ENCODE measurements around the gene PWP2. TPM values are rescaled to one million over a fixed set of nuclear protein-coding genes. Genes with fewer than 3 reads are reported as not detected.
"Not testable (repeated sequence)": the region's sequence is repeated elsewhere in the genome, so short reads cannot be mapped to it uniquely, and the experiment has no call there.

PWP2 gene
- total RNA-seq, 1 experiment from 2014 or later, result 6.0 TPM

DNA sequence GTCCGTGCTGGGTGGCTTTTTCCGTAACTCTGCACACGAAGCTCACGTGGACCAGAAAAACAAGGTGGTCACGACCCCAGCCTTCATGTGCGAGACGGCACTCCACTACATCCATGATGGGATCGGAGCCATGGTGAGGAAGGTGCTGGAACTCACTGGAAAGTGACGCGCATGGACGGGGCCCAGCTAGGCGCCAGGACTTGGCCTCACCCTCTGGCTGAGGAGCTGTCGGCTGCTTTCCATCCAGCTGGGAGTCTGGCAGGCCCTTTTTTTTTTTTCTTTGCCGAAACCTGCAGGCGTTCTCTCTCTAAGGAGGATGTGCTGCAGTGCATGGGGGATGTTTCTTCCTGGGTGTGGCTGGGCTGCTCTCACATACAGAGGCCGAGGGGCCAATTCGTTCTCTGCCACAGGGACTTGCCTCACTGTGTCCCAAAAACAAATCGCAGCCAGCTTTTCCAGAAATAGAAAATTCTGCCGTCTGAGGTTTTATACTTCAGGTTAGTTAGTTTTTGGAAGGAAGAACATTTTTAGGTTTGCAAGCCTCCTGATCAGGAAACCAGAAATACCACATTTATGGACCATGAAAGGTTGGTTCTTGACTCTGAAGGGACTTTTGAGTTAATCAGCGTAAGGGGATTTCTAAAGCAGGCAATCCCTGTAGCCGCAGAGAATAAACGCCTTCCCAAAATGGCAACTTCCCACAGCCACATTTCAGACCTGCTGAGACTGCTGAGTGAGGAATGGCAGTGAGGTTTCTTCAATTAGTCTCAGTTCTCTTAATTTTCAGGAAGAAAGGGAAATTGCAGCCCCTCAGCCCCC, 37.8 kb downstream of the PWP2 start:
- H3K4ac ChIP-seq (ENCODE audit: low read depth, low read length); H3K4me3 Mint-ChIP-seq; H2BK20ac ChIP-seq (ENCODE audit: low read depth, low read length, poor library complexity, severe bottlenecking); H3K23ac ChIP-seq (ENCODE audit: insufficient read length, low read depth, low read length); H3K4me2 ChIP-seq (ENCODE audit: insufficient read depth, insufficient read length, low read length); H2BK120ac ChIP-seq (ENCODE audit: low read depth, low read length, poor library complexity, severe bottlenecking); H3K36me3 Mint-ChIP-seq (ENCODE audit: insufficient read depth in 1 of 3, low read depth in 3 of 3); H3K14ac ChIP-seq (ENCODE audit: insufficient read depth, low read length); H3T11ph ChIP-seq (ENCODE audit: low read length); H3K4me1 Mint-ChIP-seq; H3K9ac ChIP-seq (ENCODE audit: extremely low read depth, insufficient read length, low read length); H4K8ac ChIP-seq (replicated peaks; ENCODE audit: insufficient read length, low read depth, low read length); H4K20me1 ChIP-seq (ENCODE audit: control insufficient read depth, insufficient read depth, insufficient read length); DNase-seq; H2AFZ ChIP-seq (ENCODE audit: low read length); H3K9me3 Mint-ChIP-seq; H3K56ac ChIP-seq (ENCODE audit: insufficient read length, low read depth, low read length); H3K79me2 ChIP-seq (ENCODE audit: insufficient read depth, low read length); H2BK15ac ChIP-seq (ENCODE audit: low read depth, low read length); H3K9me3 ChIP-seq (ENCODE audit: control insufficient read depth, low read depth, low read length); H3K27ac ChIP-seq (ENCODE audit: insufficient read length, low read depth, low read length); H3K4me1 ChIP-seq (ENCODE audit: insufficient read depth, low read length); H3K23me2 ChIP-seq (ENCODE audit: insufficient read length, low read depth, low read length, poor library complexity, severe bottlenecking); H3K27ac Mint-ChIP-seq; H4K91ac ChIP-seq (ENCODE audit: insufficient read length, low read depth, low read length); H2BK5ac ChIP-seq (ENCODE audit: insufficient read length, low read length); H2BK12ac ChIP-seq (ENCODE audit: insufficient read length, low read depth, low read length); H3K18ac ChIP-seq (ENCODE audit: insufficient read length, low read depth, low read length); H3K27me3 ChIP-seq (ENCODE audit: insufficient read depth, low read length); H2AK5ac ChIP-seq (ENCODE audit: insufficient read length, low read length); H4K5ac ChIP-seq (ENCODE audit: insufficient read length, low read depth, low read length); H3K79me1 ChIP-seq (ENCODE audit: insufficient read depth, low read depth, low read length, poor library complexity, severe bottlenecking); H3K27me3 Mint-ChIP-seq (ENCODE audit: low read depth): not testable (repeated sequence)
- no CpG with 5 or more reads among the region's 22 CpGs for WGBS (ENCODE audit: extremely low coverage, insufficient read length, low lambda C conversion rate)

DNA sequence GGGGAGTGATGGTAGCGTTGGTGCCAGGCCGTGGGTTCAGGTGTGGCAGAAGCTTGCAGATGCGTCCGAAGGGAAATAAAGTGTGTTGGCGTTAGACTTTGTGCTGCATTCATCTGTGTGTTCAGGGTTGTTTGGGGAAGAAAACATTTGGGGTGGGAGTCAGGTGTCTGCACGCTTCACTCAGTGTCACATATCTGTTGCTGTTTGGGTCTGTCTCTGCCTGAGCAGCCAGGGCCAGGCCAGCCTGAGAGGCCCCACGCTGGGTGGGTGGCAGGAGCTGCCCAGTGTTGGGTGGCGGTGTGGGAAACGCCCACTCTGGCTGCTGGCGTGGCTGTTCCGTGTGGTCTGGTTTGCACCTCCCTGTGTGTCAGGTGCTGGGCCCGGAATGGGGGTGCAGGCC, 38.4 kb downstream of the PWP2 start:
- H3K4me1 Mint-ChIP-seq; H4K8ac ChIP-seq (replicated peaks; ENCODE audit: insufficient read length, low read depth, low read length); H3K56ac ChIP-seq (ENCODE audit: insufficient read length, low read depth, low read length); H4K5ac ChIP-seq (ENCODE audit: insufficient read length, low read depth, low read length); H3K4me1 ChIP-seq (ENCODE audit: insufficient read depth, low read length); H2BK20ac ChIP-seq (ENCODE audit: low read depth, low read length, poor library complexity, severe bottlenecking); H3K23me2 ChIP-seq (ENCODE audit: insufficient read length, low read depth, low read length, poor library complexity, severe bottlenecking); H2BK5ac ChIP-seq (ENCODE audit: insufficient read length, low read length); H3K27me3 ChIP-seq (ENCODE audit: insufficient read depth, low read length); H2AK5ac ChIP-seq (ENCODE audit: insufficient read length, low read length); H2BK12ac ChIP-seq (ENCODE audit: insufficient read length, low read depth, low read length); H3K14ac ChIP-seq (ENCODE audit: insufficient read depth, low read length); H2AFZ ChIP-seq (ENCODE audit: low read length); H2BK15ac ChIP-seq (ENCODE audit: low read depth, low read length); H3K27ac ChIP-seq (ENCODE audit: insufficient read length, low read depth, low read length); H3K18ac ChIP-seq (ENCODE audit: insufficient read length, low read depth, low read length); H3K4me2 ChIP-seq (ENCODE audit: insufficient read depth, insufficient read length, low read length); H3K27me3 Mint-ChIP-seq (ENCODE audit: low read depth); H3T11ph ChIP-seq (ENCODE audit: low read length); H3K27ac Mint-ChIP-seq; H3K79me1 ChIP-seq (ENCODE audit: insufficient read depth, low read depth, low read length, poor library complexity, severe bottlenecking); H3K9me3 ChIP-seq (ENCODE audit: control insufficient read depth, low read depth, low read length); H3K4ac ChIP-seq (ENCODE audit: low read depth, low read length); H3K36me3 Mint-ChIP-seq (ENCODE audit: insufficient read depth in 1 of 3, low read depth in 3 of 3); H4K91ac ChIP-seq (ENCODE audit: insufficient read length, low read depth, low read length); H3K4me3 Mint-ChIP-seq; H3K23ac ChIP-seq (ENCODE audit: insufficient read length, low read depth, low read length); H3K79me2 ChIP-seq (ENCODE audit: insufficient read depth, low read length); DNase-seq; H4K20me1 ChIP-seq (ENCODE audit: control insufficient read depth, insufficient read depth, insufficient read length); H3K9me3 Mint-ChIP-seq; H2BK120ac ChIP-seq (ENCODE audit: low read depth, low read length, poor library complexity, severe bottlenecking); H3K9ac ChIP-seq (ENCODE audit: extremely low read depth, insufficient read length, low read length): not testable (repeated sequence)
- no CpG with 5 or more reads among the region's 12 CpGs for WGBS (ENCODE audit: extremely low coverage, insufficient read length, low lambda C conversion rate)

Data from H9 (cell line).